Measurements from ENCODE around the gene MYMX.

GRCh38 chr6:44221961-44222335, 5.2 kb downstream of the MYMX start:
- TF ChIP-seq POLR2A (IDR thresholded peaks at IDR 0.05; ENCODE audit: low read length) (no peak), SREBF2 (IDR thresholded peaks at IDR 0.05) (no peak), EP300 (IDR thresholded peaks at IDR 0.05) (no peak), RFX5 (IDR thresholded peaks at IDR 0.05) (no peak), CTCF (IDR thresholded peaks at IDR 0.05) (no peak), SMC3 (IDR thresholded peaks at IDR 0.05) (no peak), CHD4 (IDR thresholded peaks at IDR 0.05; ENCODE audit: borderline replicate concordance) (no peak), RCOR1 (IDR thresholded peaks at IDR 0.05; ENCODE audit: low read depth, low read length) (no peak), PBX3 (IDR thresholded peaks at IDR 0.05) (no peak)

Data from A549 (cell line).